ENCODE results near the gene FKBP7. TPM values are rescaled to one million over a fixed set of nuclear protein-coding genes. Genes with fewer than 3 reads are reported as not detected.

The FKBP7 gene
- total RNA-seq, 1 donor from 2014 or later: 47.0 TPM

DNA sequence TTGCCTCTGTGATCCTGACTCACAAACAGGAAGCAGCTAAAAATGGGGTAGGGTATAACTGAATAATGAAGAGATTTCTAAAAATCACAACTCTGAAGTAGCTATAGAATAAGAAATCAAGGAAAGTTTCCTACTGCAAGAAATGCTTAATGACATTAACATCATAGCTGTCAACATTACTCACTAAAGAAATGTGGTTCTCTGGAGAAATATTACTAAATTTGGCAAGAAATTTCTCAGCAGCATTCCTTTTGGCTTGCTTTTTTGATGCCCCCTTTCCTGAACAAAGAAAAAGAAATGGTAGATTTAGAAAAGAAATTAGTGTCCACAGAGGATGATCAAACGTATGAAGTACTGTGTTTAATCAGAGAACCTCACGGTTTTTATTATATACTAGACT is 37.0 kb downstream of the FKBP7 start:
- Histone ChIP-seq H3K27ac (no peak overlapping the region), H3K4me2 (no peak overlapping the region), H3K4me3 (no peak overlapping the region), H3F3A (ENCODE audit: low read depth) (peaks cover 43% of the 10 kb centered on the region), H3K79me2 (ENCODE audit: low read depth) (peaks cover 10% of the 10 kb centered on the region), H4K20me1 (ENCODE audit: low read depth) (peaks cover 14% of the 10 kb centered on the region), H3K9me3 (ENCODE audit: low read depth) (no peaks in the 10 kb centered on the region), H3K27me3 (no peaks in the 10 kb centered on the region), H2AFZ (replicated peaks) (no peak overlapping the region), H3K4me1 (no peaks in the 10 kb centered on the region), H3K36me3 (peaks cover 56% of the 10 kb centered on the region), H3K9ac (no peak overlapping the region)
- H3K9me3 Mint-ChIP-seq: no peaks in the 10 kb centered on the region
- TF ChIP-seq EZH2 (IDR thresholded peaks at IDR 0.05) (no peak), EZH2phosphoT487 (IDR thresholded peaks at IDR 0.05) (no peak)
- TF ChIP-seq, protein P1, sequence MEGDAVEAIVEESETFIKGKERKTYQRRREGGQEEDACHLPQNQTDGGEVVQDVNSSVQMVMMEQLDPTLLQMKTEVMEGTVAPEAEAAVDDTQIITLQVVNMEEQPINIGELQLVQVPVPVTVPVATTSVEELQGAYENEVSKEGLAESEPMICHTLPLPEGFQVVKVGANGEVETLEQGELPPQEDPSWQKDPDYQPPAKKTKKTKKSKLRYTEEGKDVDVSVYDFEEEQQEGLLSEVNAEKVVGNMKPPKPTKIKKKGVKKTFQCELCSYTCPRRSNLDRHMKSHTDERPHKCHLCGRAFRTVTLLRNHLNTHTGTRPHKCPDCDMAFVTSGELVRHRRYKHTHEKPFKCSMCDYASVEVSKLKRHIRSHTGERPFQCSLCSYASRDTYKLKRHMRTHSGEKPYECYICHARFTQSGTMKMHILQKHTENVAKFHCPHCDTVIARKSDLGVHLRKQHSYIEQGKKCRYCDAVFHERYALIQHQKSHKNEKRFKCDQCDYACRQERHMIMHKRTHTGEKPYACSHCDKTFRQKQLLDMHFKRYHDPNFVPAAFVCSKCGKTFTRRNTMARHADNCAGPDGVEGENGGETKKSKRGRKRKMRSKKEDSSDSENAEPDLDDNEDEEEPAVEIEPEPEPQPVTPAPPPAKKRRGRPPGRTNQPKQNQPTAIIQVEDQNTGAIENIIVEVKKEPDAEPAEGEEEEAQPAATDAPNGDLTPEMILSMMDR (IDR thresholded peaks at IDR 0.05): no peak
- no peaks in the 10 kb centered on the region for H3K4me1 Mint-ChIP-seq
- H3K36me3 Mint-ChIP-seq: peaks cover 39% of the 10 kb centered on the region
- no peak for DNase-seq (ENCODE audit: low spot score)
- H3K27ac Mint-ChIP-seq: no peak overlapping the region
- H3K27me3 Mint-ChIP-seq (ENCODE audit: insufficient read depth, low read depth): no peaks in the 10 kb centered on the region
- H3K4me3 Mint-ChIP-seq: no peak overlapping the region

DNA sequence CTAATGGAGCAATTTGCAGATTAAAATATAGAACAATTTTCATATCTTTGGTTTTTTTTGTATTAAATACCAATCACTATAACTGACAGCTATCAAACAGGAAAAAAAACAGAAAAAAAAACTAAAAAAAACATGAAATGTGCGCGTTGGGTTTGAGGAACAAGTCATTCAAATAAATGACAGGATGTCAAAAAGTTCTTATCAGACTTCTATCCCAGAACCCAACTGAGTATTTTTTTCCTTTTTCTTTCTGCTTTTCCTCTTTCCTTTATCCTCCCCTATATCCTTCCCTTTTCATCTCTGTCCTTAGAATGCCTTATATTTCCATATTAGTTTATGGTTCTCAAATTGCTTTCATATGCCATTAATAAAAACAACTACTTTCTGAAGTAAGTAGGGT is 41.7 kb downstream of the FKBP7 start:
- Histone ChIP-seq H2AFZ (replicated peaks) (no peak overlapping the region), H3K79me2 (ENCODE audit: low read depth) (no peaks in the 10 kb centered on the region), H3K9ac (no peak overlapping the region), H3K36me3 (peaks cover 40% of the 10 kb centered on the region), H3F3A (ENCODE audit: low read depth) (peaks cover 23% of the 10 kb centered on the region), H3K4me2 (no peak overlapping the region), H3K27me3 (no peaks in the 10 kb centered on the region), H4K20me1 (ENCODE audit: low read depth) (no peaks in the 10 kb centered on the region), H3K4me1 (no peaks in the 10 kb centered on the region), H3K27ac (no peak overlapping the region), H3K9me3 (ENCODE audit: low read depth) (no peaks in the 10 kb centered on the region), H3K4me3 (no peak overlapping the region)
- no peak for DNase-seq (ENCODE audit: low spot score)
- H3K36me3 Mint-ChIP-seq: peaks cover 31% of the 10 kb centered on the region
- H3K27ac Mint-ChIP-seq: no peak overlapping the region
- no peak overlapping the region for H3K4me3 Mint-ChIP-seq
- TF ChIP-seq EZH2 (IDR thresholded peaks at IDR 0.05) (no peak), EZH2phosphoT487 (IDR thresholded peaks at IDR 0.05) (no peak)
- TF ChIP-seq, protein P1 (IDR thresholded peaks at IDR 0.05): no peak
- no peaks in the 10 kb centered on the region for H3K27me3 Mint-ChIP-seq (ENCODE audit: insufficient read depth, low read depth)
- H3K4me1 Mint-ChIP-seq: no peaks in the 10 kb centered on the region
- H3K9me3 Mint-ChIP-seq: no peaks in the 10 kb centered on the region

DNA sequence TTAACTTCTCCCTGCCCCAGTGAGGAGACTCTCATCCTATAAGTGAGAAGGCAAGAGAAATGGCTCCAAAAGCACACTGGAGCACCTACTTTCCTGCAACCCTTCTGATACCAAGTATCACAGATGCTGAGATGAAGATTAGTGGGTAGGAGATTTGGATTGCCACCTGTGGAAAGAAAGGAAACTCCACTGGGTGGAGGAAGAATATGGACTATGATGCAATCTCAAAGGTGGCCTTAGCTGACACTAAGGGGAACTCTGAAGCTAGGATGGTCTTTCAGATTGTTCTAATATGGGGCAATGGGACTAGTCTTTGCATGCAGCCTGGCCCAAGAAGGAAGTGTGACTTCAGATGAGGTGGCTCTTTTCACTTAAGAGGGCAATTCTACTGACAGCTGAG is 49.1 kb downstream of the FKBP7 start:
- TF ChIP-seq, protein P1 (IDR thresholded peaks at IDR 0.05): no peak
- no peak for TF ChIP-seq EZH2 (IDR thresholded peaks at IDR 0.05)
- no peak for TF ChIP-seq EZH2phosphoT487 (IDR thresholded peaks at IDR 0.05)
- peaks cover 18% of the 10 kb centered on the region for H3K36me3 ChIP-seq
- H3K27me3 Mint-ChIP-seq (ENCODE audit: insufficient read depth, low read depth): no peaks in the 10 kb centered on the region
- H3K4me3 Mint-ChIP-seq: no peak overlapping the region
- H3K9me3 Mint-ChIP-seq: peaks cover 6% of the 10 kb centered on the region
- no peak overlapping the region for H3K27ac ChIP-seq
- no peaks in the 10 kb centered on the region for H3K4me1 ChIP-seq
- H3K27ac Mint-ChIP-seq: no peak overlapping the region
- no peaks in the 10 kb centered on the region for H3K27me3 ChIP-seq
- no peak overlapping the region for H3K4me3 ChIP-seq
- DNase-seq (ENCODE audit: low spot score): no peak
- H2AFZ ChIP-seq (replicated peaks): no peak overlapping the region
- H3K9ac ChIP-seq: no peak overlapping the region
- H3K9me3 ChIP-seq (ENCODE audit: low read depth): peaks cover 9% of the 10 kb centered on the region
- H3K79me2 ChIP-seq (ENCODE audit: low read depth): peaks cover 11% of the 10 kb centered on the region
- H4K20me1 ChIP-seq (ENCODE audit: low read depth): no peaks in the 10 kb centered on the region
- no peak overlapping the region for H3K4me2 ChIP-seq
- H3K4me1 Mint-ChIP-seq: no peaks in the 10 kb centered on the region
- H3F3A ChIP-seq (ENCODE audit: low read depth): peaks cover 15% of the 10 kb centered on the region
- H3K36me3 Mint-ChIP-seq: peaks cover 37% of the 10 kb centered on the region

All from neural progenitor cell (in vitro differentiated cells).